ENCODE results near the gene NUDT7.

NUDT7 gene

DNA sequence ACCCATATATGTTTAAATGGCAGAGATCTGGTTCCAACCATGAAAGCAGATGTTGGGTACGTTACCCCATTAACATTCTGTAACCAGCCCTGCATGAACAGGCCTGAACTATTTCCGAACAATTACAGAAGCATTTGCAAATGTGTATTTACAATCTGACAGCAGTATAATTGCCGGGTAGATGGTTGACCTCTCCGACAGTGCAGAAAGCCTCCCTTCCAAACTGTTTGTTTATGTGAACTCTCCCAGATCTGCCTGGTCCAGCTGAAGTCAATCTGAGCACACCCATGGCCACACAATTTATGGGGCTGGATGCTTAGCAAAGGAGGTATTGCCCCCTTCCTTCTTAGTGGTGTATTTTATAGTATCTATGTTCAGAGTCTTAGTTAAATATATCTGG lies 21.8 kb downstream of the NUDT7 start:
- no peak for DNase-seq

DNA sequence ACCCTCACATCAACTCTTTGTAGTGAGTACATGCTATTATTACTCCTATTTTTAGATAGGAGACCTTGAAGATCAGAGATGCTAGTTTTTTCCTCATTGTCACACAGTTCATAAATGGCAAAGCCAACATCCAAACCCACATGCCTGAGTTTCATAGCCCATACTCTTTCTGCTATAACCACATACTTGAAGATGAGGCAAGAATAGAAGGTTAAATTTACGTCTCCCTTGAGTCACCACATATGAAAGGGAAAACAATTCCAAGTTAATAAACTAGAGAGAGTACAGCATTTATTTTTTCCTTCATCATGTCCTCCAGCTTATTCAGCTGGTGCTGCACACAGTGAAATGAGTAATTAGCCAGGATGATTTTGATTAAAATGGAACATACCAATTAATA lies 23.7 kb downstream of the NUDT7 start:
- no peak for DNase-seq
- TF ChIP-seq POLR2A (IDR thresholded peaks at IDR 0.05; ENCODE audit: low read length) (no peak), GATA1 (IDR thresholded peaks at IDR 0.05; ENCODE audit: low read depth, low read length) (no peak)

More for the DNA sequence above, 21.8 kb downstream of the NUDT7 start:
- TF ChIP-seq POLR2A (IDR thresholded peaks at IDR 0.05; ENCODE audit: low read length) (no peak), GATA1 (IDR thresholded peaks at IDR 0.05; ENCODE audit: low read depth, low read length) (no peak)

DNA sequence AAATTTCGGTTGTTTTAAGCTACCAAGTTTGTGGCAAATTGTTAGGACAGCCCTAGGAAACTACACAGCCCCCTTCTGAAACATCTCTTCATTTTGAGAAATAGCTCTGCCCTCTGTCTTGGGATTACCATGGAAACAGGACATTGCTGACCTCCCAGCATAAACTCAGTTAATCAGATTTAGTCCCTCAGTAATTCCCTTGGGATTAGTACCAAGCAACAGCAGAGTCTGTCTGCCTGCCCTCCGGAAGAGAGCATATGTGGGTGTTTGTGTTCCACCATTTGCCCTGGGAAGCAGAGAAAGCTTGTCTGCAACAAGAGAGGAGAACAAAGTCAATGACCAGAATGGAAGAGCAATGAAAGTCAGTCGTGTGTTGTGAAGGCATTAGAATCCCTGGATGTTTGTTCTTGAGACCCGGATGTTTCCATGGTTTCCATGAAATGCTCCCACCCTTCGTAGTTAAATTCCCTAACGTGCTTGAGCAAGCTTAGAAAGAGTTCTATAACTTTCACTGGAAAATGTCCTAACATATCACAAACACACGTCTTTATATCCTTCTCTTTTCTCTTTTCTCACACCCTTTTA lies 26.2 kb downstream of the NUDT7 start:
- no peak for DNase-seq
- no peak for TF ChIP-seq GATA1 (IDR thresholded peaks at IDR 0.05; ENCODE audit: low read depth, low read length)
- no peak for TF ChIP-seq POLR2A (IDR thresholded peaks at IDR 0.05; ENCODE audit: low read length)

DNA sequence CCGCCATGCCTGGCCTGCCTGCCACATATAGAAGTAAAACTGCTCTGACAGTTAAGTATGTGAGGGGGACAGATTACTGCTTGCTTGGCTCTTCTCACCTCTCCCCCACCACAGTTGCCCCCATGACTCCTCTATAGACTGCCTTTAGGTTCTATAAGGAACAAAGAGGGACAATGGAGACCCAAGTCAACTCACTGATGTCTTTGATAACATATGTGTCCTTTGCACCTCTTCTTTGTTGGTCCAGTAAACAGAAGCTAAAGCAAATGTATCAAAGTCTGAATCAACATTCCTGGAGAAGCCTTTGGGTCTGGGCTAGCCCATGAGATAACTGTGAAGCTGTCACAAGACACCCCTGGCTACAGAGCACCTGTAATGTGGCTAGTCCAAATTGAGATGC lies 27.1 kb downstream of the NUDT7 start:
- no peak for DNase-seq
- TF ChIP-seq GATA1 (IDR thresholded peaks at IDR 0.05; ENCODE audit: low read depth, low read length) = no peak
- no peak for TF ChIP-seq POLR2A (IDR thresholded peaks at IDR 0.05; ENCODE audit: low read length)

DNA sequence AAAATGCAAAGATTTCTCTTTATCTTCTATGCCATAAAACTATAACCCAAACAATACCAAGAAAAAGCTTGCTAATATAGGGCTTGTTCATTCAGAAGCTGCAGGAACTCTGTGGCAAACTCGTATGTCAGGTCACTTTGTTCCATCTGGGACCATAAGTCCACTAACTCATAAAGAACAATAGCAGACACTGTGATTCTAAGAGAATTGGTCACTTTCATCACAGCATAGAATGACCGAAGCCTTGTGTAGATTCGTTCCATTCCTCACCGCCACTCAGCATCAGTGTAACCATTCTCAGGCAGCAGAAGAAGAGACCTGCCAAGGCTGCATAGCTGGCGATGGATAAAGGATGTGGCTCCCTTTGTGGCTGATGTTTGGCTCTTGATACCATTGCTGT lies 35.7 kb downstream of the NUDT7 start:
- TF ChIP-seq GATA1 (IDR thresholded peaks at IDR 0.05; ENCODE audit: low read depth, low read length) (no peak), POLR2A (IDR thresholded peaks at IDR 0.05; ENCODE audit: low read length) (no peak)
- no peak for DNase-seq

DNA sequence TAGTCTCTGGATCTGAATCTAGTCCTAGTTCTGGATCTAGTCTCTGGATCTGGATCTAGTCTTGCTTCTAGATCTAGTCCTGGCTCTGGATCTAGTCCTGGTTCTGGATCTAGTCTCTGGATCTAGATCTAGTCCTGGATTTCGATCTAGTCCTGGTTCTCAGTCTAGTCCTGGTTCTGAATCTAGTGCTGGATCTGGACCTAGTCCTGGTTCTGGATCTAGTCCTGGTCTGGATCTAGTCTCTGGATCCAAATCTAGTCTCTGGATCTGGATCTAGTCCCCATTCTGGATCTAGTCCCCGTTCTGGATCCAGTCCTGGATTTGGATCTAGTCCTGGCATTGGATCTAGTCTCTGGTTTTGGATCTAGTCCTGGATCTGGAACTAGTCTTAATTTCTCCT lies 36.2 kb downstream of the NUDT7 start:
- no peak for DNase-seq
- TF ChIP-seq POLR2A (IDR thresholded peaks at IDR 0.05; ENCODE audit: low read length) = no peak
- no peak for TF ChIP-seq GATA1 (IDR thresholded peaks at IDR 0.05; ENCODE audit: low read depth, low read length)

DNA sequence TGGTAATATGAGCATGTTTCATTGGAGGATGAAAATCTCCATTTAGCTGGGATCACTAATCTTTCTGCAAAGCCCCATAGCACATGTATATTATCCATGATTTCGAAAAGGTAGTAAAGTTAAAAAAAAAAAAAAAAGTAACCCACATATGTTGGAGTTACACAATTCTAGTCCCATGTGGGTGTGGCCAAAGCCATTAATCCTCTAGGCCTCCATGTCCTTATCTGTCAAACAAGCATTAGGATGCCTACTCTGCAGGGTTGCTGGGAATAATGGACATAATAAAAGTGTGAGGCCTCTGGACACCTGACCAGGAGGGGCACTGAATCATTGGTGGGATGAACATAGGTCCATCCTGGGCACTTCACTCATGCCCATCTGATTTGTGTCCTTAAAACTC lies 36.9 kb downstream of the NUDT7 start:
- no peak for TF ChIP-seq POLR2A (IDR thresholded peaks at IDR 0.05; ENCODE audit: low read length)
- no peak for TF ChIP-seq GATA1 (IDR thresholded peaks at IDR 0.05; ENCODE audit: low read depth, low read length)
- DNase-seq = no peak

DNA sequence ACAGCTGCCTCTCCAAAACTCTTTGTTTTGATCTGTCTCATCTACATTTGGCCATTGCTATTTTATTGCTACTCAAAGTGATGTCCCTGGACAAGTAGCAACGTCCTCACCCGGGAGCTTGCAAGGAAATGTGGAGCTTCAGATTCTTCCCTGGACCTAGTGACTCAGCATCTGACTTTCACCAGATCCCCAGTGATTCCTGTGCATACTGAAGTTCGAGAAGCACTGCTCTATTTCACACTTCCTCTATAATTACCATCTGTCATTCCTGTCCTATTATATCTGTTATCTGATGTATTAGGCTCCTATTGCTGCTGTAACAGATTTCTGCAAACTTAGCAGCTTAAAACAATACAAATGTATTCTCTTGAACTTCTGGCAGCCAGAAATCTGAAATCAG lies 37.5 kb downstream of the NUDT7 start:
- TF ChIP-seq POLR2A (IDR thresholded peaks at IDR 0.05; ENCODE audit: low read length) = no peak
- TF ChIP-seq GATA1 (IDR thresholded peaks at IDR 0.05; ENCODE audit: low read depth, low read length) = no peak
- no peak for DNase-seq

DNA sequence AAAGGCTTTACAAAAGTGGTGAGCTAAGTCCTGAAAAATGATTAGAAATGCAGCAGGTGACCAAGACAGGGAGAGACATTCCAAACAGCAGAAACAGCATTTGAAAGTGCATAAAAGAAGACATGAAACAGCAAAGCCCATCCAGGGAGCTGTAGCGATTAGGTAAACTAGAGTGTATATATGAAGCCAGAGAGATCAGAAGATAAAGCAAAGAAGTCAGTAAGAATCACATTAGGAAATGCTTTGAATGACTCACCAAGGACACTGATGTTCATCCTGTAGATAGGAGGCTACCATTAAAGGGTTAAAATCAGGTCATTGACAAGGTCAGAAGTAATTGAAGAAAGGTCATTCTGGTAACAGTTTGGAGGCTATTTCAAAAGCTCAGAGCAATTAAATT lies 38.5 kb downstream of the NUDT7 start:
- no peak for TF ChIP-seq POLR2A (IDR thresholded peaks at IDR 0.05; ENCODE audit: low read length)
- no peak for TF ChIP-seq GATA1 (IDR thresholded peaks at IDR 0.05; ENCODE audit: low read depth, low read length)
- no peak for DNase-seq

DNA sequence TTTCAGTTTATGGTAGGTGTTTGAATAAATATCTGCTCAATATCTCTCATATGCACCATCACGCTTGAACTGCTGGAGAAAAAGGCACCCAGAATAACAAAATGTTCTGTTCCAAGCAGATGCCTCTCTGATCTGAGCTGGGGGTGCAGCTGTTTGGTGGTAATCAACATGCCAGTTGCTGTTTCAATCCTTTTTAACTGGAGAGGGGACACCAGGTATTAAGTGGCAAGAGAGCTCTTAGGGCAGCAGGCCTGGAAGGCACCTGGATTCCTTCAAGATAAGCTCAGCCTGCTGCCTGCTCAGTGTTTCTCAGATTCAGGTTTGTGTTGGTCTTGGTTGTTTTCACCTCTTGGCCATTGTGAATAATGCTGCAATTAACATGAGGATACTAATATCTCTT lies 38.9 kb downstream of the NUDT7 start:
- DNase-seq = no peak
- TF ChIP-seq POLR2A (IDR thresholded peaks at IDR 0.05; ENCODE audit: low read length) = no peak
- TF ChIP-seq GATA1 (IDR thresholded peaks at IDR 0.05; ENCODE audit: low read depth, low read length) = no peak

DNA sequence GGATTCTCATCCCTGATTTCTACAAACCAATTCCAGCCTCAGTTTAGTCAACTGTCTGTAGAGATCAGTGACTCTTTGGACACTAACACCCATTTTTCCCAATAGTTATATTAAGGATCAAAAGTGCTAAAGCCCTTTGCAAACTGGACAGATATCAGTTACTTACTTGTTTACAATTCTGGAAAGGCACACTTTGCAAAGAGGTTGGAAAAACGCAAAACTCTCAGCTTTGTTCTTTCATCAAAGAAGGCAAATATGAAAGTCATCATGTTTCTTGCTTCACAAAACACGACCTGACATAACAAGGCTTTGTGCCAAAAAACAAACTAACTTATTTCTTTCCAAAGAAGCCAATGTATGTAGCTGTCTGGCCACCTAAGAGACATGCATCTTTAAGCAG lies 39.9 kb downstream of the NUDT7 start:
- TF ChIP-seq GATA1 (IDR thresholded peaks at IDR 0.05; ENCODE audit: low read depth, low read length) (no peak), POLR2A (IDR thresholded peaks at IDR 0.05; ENCODE audit: low read length) (no peak)
- DNase-seq = no peak

DNA sequence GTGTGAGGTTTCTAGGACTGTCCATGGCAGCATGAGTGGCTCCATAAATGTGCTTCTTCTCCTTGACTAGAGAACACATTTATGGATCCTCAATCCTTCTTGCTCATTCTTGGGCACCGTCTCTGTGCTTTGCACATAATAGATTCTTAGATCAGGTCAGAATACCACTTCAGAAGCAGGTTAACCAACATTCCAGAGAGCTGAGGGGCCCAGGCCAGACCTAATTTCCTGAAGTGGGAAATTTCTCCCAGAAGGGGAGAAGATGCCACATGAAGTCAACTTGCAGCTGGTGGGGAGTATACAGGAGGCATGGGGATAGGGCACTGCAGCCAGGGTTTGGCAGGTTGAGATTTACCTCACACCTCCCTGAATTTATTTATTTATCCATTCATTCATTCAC lies 41.7 kb downstream of the NUDT7 start:
- DNase-seq = no peak
- no peak for TF ChIP-seq GATA1 (IDR thresholded peaks at IDR 0.05; ENCODE audit: low read depth, low read length)

DNA sequence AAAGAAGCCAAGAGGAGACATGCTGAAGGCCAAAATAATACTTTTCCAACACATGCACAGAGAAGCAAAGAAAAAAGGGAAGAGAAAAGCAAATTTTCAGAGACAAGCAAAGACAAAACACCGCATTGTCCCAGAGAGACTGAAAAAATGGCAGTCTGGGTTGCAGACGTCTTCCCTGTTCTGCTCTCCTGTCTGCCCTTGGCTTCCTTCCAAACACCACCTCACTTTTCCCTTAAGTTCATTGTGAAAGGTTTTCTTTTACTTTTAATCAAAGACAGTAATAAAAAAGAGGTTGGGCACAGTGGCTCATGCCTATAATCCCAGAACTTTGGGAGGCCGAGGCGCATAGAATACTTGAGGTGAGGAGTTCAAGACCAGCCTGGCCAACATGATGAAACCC lies 44.9 kb downstream of the NUDT7 start:
- DNase-seq = no peak
- TF ChIP-seq POLR2A (IDR thresholded peaks at IDR 0.05; ENCODE audit: low read length) (no peak), GATA1 (IDR thresholded peaks at IDR 0.05; ENCODE audit: low read depth, low read length) (no peak)

DNA sequence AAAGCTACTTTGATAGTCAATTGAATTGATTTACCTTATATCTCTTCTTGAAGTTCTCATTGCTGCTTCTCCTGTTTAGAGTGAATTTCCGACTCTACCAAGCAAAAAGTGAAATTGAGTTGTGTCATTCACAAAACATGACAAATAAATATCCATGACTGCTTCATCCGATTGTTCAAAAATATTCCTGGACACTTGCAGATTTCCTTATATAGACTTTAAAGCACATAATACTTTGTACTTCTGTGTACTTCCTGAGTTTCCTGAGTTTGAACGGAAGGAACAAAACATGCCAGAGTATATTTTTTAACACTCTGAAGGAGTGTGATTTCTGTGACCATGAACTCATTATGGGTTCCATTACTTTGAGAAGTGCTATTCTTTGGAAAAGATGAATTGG lies 45.5 kb downstream of the NUDT7 start:
- DNase-seq = no peak
- TF ChIP-seq GATA1 (IDR thresholded peaks at IDR 0.05; ENCODE audit: low read depth, low read length) (no peak), POLR2A (IDR thresholded peaks at IDR 0.05; ENCODE audit: low read length) (no peak)

DNA sequence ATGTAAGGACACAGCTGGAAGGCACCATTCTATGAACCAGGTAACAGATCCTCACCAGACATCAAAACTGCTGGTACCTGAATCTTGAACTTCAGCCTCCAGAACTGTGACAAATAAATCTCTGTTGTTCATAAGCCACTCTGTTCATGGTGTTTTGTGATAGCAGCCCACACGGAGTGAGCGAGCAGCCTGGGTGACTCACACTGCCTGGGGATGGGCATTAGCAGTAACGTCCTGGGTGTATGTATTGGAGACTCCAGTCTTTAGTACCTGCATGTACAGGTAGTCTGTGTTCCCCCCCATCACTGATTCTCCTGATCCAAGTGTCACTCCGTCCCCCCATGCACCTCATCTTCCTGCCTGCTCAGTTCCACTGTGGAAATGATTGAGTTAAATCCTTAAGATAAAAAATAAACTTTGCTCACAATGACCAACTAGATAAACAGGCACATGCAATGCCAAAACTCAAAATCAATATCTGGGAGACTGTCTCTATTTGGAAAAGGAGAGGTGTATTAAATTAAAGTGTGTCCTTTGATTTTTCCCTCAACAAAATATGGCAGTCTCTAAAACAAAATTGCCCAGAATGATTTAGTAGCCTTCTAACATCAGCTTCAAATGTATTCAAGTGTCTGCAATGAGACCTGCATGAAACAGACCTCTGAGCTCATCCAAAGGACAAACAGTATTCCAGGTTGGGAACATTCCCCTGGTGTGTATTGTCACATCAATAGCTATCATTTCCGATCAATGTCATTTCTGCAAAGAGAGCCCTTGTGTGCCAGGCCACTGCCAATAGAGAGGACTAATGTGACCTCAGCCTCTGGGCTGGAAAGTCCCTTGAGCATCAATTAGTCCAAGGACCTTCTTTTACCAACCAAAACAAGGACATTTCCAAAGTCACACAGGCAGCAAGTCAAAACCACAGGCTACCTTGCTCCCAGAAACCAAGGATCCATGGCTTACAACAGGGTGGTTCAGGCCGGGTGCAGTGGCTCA lies 53.9 kb downstream of the NUDT7 start:
- TF ChIP-seq POLR2A (IDR thresholded peaks at IDR 0.05; ENCODE audit: low read length) = no peak
- no peak for TF ChIP-seq GATA1 (IDR thresholded peaks at IDR 0.05; ENCODE audit: low read depth, low read length)
- no peak for DNase-seq

Data from erythroblast (primary cell).